ENCODE results near the gene PTPRR.

The PTPRR gene

GRCh38 chr12:70733385-70733784 is 187.2 kb downstream of the PTPRR start:
- peak; percentile 67 for DNase-seq (ENCODE audit: extremely low read depth, low read depth)
- no peak overlapping the region for H3K4me3 ChIP-seq (replicated peaks; ENCODE audit: low read depth, low read length)
- TF ChIP-seq CTCF (IDR thresholded peaks at IDR 0.05; ENCODE audit: low read depth, low read length, missing control alignments), result peak; percentile 63

GRCh38 chr12:70732287-70732686 is 188.3 kb downstream of the PTPRR start:
- no peak for DNase-seq (ENCODE audit: extremely low read depth, low read depth)
- no peak for TF ChIP-seq CTCF (IDR thresholded peaks at IDR 0.05; ENCODE audit: low read depth, low read length, missing control alignments)
- no peak overlapping the region for H3K4me3 ChIP-seq (replicated peaks; ENCODE audit: low read depth, low read length)

- TF ChIP-seq CTCF (IDR thresholded peaks at IDR 0.05; ENCODE audit: low read depth, low read length, missing control alignments), result no peak
- H3K4me3 ChIP-seq (replicated peaks; ENCODE audit: low read depth, low read length), result no peak overlapping the region
- no peak for DNase-seq (ENCODE audit: extremely low read depth, low read depth)
Observed at GRCh38 chr12:70730675-70731180, 189.8 kb downstream of the PTPRR start.

GRCh38 chr12:70724444-70724843 is 196.1 kb downstream of the PTPRR start:
- DNase-seq (ENCODE audit: extremely low read depth, low read depth), result no peak

GRCh38 chr12:70722584-70723343 is 197.8 kb downstream of the PTPRR start:
- H3K4me3 ChIP-seq (replicated peaks; ENCODE audit: low read depth, low read length), result no peak overlapping the region
- TF ChIP-seq CTCF (IDR thresholded peaks at IDR 0.05; ENCODE audit: low read depth, low read length, missing control alignments), result no peak
- DNase-seq (ENCODE audit: extremely low read depth, low read depth), result no peak

More at GRCh38 chr12:70724444-70724843, 196.1 kb downstream of the PTPRR start:
- H3K4me3 ChIP-seq (replicated peaks; ENCODE audit: low read depth, low read length), result no peak overlapping the region
- TF ChIP-seq CTCF (IDR thresholded peaks at IDR 0.05; ENCODE audit: low read depth, low read length, missing control alignments), result peak; percentile 28

GRCh38 chr12:70721656-70722357 is 198.7 kb downstream of the PTPRR start:
- H3K4me3 ChIP-seq (replicated peaks; ENCODE audit: low read depth, low read length), result no peak overlapping the region
- DNase-seq (ENCODE audit: extremely low read depth, low read depth), result no peak
- TF ChIP-seq CTCF (IDR thresholded peaks at IDR 0.05; ENCODE audit: low read depth, low read length, missing control alignments), result no peak
